ENCODE measurements around the gene SDCBP2.
A peak's percentile ranks its signal among the peaks of the same experiment; 100 is the strongest.

The SDCBP2 gene

DNA sequence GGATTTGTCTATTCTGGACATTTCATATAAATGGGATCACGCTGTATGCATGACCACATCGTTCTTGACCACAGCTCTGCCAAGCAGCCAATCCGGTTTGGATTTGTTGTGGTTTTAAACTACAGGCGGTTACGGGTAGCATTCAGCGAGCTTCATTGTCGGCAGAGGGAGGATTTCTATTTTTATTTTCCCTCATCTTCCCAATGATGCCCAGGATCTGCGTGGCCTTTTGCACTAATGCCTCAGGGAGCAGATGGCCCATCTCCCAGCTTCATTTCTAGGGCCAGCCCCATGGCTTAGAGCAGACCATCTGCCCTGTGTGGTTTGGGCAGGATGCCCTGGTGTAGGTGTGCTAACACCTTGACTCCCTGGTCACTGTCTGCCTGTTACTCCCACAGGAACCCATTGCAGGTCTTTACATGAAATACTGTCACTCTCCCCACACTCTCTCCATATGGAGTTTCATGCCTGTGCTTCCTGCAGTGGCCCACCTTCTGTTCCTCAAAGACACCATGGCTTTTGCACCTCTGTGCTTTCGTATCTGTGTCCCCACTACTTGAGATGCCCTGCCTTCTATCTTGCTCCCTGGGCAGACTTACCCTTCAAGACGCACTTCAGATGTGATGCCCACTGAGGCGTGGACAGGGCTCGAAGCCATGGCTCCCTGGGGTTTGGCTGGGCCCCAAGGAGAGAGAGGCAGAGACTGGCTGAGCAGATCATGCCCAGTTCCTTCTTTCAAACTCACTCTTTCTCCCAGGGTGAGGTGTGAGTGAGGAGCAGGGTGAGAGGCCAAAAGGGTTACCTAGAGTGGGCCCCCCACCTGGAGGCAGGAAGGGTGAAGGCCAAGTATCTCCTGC is 26.0 kb downstream of the SDCBP2 start:
- no peak for TF ChIP-seq CTCF (IDR thresholded peaks at IDR 0.05; ENCODE audit: low read depth, low read length)
- no peaks in the 10 kb centered on the region for H3K9me3 ChIP-seq (ENCODE audit: severe bottlenecking)
- no peak overlapping the region for H3K4me3 ChIP-seq (ENCODE audit: low read depth, low read length)
- H3K36me3 ChIP-seq, result no peaks in the 10 kb centered on the region
- H3K27me3 ChIP-seq (ENCODE audit: insufficient read depth, low read depth, severe bottlenecking), result no peaks in the 10 kb centered on the region
- peak overlapping the region; percentile 67 for H3K27ac ChIP-seq
- peak; percentile 83 for DNase-seq

DNA sequence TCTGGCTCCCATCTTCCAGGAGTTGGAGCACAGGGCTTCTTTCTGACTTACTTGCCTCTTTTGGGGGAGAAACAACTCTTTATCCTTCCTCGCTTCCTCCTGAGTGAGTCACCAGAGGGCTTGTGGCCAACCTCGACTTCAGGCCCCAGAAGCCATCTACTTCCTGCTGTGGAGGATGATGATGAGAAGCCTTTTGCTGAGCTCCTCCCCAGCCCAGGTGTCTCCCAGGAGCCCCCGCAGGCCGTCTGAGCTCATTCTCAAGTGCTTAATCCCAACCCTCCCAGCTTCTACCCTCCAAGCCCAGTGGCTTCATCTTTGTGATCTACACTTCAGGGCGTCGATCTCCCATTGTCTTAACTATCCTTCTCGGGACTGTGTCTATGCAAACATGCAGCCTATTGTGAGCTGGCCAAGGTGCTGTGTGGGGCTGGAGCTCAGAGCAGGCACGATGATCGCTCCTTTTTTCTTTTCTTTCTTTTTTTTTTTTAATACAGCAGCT is 27.9 kb downstream of the SDCBP2 start:
- peak; percentile 38 for DNase-seq
- no peak for TF ChIP-seq CTCF (IDR thresholded peaks at IDR 0.05; ENCODE audit: low read depth, low read length)
- Histone ChIP-seq H3K27ac (no peak overlapping the region), H3K9me3 (ENCODE audit: severe bottlenecking) (no peaks in the 10 kb centered on the region), H3K4me3 (ENCODE audit: low read depth, low read length) (no peak overlapping the region), H3K36me3 (no peaks in the 10 kb centered on the region), H3K27me3 (ENCODE audit: insufficient read depth, low read depth, severe bottlenecking) (no peaks in the 10 kb centered on the region)

- H3K4me3 ChIP-seq (ENCODE audit: low read depth, low read length), result no peak overlapping the region
- no peaks in the 10 kb centered on the region for H3K27me3 ChIP-seq (ENCODE audit: insufficient read depth, low read depth, severe bottlenecking)
- DNase-seq, result no peak
- H3K27ac ChIP-seq, result no peak overlapping the region
- no peak for TF ChIP-seq CTCF (IDR thresholded peaks at IDR 0.05; ENCODE audit: low read depth, low read length)
- no peaks in the 10 kb centered on the region for H3K36me3 ChIP-seq
- no peaks in the 10 kb centered on the region for H3K9me3 ChIP-seq (ENCODE audit: severe bottlenecking)
Observed at GRCh38 chr20:1300083-1300840, 28.7 kb downstream of the SDCBP2 start.

DNA sequence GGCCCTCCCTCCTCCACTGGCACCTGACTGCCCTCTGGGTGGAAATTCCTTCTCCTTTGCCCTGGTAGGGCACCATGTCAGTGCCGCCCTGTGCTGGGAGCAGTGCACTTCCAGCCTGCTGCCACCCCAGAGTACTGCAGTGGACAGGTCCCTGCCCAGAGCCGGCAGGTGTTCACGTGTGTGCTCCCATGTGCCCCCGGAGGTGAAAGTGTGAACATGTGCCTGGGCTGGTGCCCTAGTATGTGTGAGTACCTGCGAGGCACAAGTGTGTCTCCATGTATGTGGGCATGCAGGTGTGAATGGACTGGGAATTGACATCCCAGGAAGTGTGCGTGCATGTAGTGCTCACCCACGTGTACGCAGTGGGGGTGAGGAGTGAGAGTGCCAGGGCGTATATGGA is 29.4 kb downstream of the SDCBP2 start:
- Histone ChIP-seq H3K27ac (no peak overlapping the region), H3K36me3 (no peaks in the 10 kb centered on the region), H3K9me3 (ENCODE audit: severe bottlenecking) (no peaks in the 10 kb centered on the region), H3K27me3 (ENCODE audit: insufficient read depth, low read depth, severe bottlenecking) (no peaks in the 10 kb centered on the region), H3K4me3 (ENCODE audit: low read depth, low read length) (no peak overlapping the region)
- peak; percentile 64 for DNase-seq
- peak; percentile 70 for TF ChIP-seq CTCF (IDR thresholded peaks at IDR 0.05; ENCODE audit: low read depth, low read length)

GRCh38 chr20:1298888-1299511 is 29.9 kb downstream of the SDCBP2 start:
- Histone ChIP-seq H3K27ac (no peak overlapping the region), H3K36me3 (no peaks in the 10 kb centered on the region), H3K9me3 (ENCODE audit: severe bottlenecking) (no peaks in the 10 kb centered on the region), H3K27me3 (ENCODE audit: insufficient read depth, low read depth, severe bottlenecking) (no peaks in the 10 kb centered on the region), H3K4me3 (ENCODE audit: low read depth, low read length) (no peak overlapping the region)
- TF ChIP-seq CTCF (IDR thresholded peaks at IDR 0.05; ENCODE audit: low read depth, low read length), result no peak
- no peak for DNase-seq
